AML-193 (cell line): ENCODE data around the gene ADAMTS10.
"Not testable (repeated sequence)": the region's sequence is repeated elsewhere in the genome, so short reads cannot be mapped to it uniquely, and the experiment has no call there.

Experiments used
- DNase-seq, 2 experiments: peaks; one replicate each; lab custom pipeline; 2025; lab: John Stamatoyannopoulos, UW

ADAMTS10 gene

DNA sequence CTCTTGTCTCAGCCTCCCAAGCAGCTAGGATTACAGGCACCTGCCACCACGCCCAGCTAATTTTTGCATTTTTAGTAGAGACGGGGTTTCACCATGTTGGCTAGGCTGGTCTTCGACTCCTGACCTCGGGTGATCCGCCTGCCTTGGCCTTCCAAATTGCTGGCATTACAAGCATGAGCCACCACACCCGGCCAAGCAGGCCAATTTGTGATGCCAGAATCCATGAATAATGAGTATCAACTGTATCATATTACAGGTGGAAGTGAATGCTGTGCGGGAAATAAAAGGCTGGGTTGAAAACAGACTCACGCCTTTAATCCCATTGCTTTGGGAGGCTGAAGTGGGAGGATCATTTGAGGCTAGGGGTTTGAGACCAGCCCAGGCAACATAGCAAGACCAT is 16.3 kb upstream of the ADAMTS10 start:
- no peak for DNase-seq

DNA sequence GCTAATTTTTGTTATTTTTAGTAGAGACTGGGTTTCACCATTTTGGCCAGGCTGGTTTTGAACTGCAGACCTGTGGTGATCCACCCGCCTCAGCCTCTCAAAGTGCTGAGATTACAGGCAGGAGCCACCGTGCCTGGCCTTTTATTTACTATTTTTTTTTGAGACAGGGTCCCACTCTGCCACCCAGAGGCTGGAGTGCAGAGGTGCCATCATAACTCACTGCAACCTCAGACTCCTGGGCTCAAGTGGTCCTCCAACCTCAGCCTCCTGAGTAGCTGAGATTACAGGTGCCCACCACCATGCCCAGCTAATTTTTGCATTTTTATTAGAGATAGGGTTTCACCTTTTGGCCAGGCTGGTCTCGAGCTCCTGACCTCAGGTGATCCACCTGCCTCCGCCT is 12.4 kb upstream of the ADAMTS10 start:
- not testable (repeated sequence) for DNase-seq

DNA sequence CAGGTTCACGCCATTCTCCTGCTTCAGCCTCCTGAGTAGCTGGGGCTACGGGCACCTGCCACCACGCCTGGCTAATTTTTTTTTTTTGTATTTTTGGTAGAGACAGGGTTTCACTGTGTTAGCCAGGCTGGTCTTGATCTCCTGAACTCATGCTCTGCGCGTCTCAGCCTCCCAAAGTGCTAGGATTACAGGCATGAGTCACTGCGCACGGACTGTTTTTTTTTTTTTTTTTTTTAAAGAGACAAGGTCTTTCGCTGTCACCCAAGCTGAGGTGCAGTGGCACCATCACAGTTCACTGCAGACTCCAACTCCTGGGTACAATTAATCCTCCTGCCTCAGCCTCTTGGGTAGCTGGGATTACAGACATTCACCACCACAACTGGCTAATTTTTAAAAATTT is 8.2 kb upstream of the ADAMTS10 start:
- DNase-seq, result no peak

DNA sequence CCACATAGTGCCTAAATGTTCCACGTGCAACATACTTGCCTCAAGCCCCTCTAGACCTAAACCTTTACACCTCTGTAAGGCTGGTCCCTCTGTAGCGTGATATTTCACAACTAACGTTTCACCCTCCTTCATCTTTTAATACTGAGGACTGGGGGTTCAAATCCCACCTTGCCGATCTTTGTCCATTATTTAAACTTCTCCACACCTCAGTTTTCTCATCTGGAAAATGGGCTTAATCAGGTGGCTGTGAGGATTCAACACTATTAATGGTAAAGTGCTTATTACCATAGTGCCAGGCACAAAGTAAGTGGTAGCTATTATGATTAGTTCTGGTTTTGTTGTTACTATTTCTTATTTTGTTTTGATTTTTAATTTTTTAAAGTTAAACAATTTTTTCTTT is 7.5 kb upstream of the ADAMTS10 start:
- DNase-seq, result no peak

DNA sequence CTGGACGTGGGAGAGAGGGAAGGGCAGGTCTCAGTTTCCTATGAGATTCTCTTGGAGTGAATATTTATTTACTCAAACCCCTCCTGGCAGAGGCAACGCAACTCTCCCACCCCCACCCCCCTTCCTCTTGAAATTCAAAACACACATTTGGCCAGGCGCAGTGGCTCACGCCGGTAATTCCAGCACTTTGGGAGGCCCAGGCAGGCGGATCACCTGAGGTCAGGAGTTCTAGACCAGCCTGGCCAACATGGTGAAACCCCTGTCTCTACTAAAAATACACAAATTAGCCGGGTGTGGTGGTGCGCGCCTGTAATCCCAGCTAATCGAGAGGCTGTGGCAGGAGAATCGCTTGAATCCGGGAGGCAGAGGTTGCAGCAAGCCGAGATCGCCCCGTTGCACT is 6.8 kb upstream of the ADAMTS10 start:
- DNase-seq, result not testable (repeated sequence)

DNA sequence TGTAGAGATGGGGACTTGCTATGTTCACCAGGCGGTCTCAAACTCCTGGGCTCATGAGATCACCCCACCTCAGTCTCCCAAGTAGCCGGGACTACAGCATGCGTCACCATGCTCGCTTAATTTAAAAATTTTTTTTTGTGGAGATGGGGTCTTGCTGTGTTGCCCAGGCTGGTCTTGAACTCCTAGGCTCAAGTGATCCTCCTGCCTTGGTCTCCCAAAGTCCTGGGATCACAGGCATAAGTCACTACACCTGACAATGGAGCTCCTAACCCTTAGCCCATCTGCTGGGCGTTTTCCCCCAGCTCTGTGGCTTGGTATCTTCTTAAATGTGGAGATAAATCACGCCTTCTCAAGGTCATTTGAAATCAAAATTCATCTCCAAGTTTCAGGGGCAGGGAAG is 6.3 kb upstream of the ADAMTS10 start:
- no peak for DNase-seq

DNA sequence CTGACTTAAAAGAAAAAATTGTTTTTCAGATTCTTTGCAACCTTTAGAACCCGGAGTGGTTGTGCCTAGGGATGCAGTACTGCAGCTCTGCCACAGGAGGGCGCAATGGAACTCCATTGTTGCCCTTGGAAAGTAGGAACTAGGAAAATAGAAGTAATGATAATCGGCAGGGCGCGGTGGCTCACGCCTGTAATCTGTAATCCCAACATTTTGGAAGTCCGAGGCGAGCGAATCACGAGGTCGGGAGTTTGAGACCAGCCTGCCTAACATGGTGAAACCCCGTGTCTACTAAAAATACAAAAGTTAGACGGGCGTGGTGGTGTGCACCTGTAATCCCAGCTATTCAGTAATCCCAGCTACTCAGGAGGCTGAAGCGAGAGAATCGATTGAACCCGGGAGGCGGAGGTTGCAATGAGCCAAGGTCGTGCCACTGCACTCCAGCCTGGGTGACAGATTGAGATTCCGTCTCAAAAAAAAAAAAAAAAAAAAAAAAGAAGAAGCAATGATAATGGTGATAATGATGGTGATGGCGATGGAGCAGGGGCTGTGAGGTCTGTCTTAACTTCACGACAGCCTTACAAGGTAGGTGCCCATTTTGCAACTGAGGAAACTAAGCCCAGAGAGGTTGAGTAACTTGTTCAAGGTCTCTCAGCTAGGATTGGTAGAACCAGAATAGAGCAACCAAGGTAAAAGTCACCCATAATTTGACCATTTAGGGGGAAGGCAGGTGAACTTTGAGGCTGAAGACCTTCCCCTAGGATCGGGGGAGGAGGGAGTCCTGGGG is 5.5 kb upstream of the ADAMTS10 start:
- DNase-seq, result peak; percentile 63 to 79

DNA sequence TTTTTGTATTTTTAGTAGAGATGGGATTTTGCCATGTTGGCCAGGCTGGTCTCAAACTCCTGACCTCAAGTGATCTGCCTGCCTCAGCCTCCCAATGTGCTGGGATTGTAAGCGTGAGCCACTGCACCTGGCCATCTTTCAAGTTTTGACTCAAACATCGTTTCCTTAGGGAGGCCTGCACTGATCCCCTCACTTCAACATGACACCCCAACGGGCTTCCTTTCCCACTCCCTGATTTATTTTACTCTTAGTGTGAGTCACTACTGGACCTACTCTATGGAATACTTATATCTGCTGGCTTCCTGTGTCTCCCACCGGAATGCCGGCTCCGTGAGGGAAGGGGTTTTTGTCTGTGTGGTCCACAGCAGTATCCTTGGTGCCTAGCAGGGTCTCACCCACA is 4.5 kb upstream of the ADAMTS10 start:
- DNase-seq, result no peak

DNA sequence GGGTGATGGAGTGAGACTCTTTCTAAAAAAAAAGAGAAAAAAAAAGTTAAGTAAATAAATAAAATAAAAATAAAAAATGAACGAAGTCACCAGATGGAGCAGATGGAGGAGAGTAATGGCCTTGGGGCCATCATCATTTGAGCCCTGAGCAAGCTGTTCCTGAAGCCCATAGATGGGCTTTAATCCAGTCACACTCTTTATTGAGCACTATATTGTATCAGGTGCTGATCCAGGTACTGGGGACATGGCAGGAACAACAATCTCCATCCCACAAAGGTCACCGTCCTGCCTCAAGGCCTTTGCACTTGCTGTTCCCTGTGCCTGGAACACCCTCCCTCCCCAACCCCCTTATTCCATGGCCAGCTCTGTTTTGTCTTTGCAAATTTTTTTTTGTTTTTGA is 3.9 kb upstream of the ADAMTS10 start:
- DNase-seq, result no peak

DNA sequence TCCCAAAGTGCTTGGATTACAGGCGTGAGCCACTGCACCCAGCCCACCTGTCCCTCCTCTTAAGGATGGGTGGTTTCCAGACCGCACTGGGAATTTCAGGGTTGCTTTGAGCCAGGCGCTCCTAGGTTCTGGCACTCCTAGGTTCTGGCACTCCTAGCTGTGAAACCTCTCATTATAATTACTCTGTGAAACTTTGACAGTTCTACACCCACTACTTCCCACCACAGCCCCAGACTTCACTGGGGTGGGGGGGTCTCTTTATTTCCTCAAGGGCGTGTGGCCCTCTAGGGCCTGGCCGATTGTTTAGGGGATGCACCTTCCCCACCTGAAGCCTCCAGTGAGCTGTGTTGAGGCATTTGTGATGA is 2.3 kb upstream of the ADAMTS10 start:
- DNase-seq, result no peak

DNA sequence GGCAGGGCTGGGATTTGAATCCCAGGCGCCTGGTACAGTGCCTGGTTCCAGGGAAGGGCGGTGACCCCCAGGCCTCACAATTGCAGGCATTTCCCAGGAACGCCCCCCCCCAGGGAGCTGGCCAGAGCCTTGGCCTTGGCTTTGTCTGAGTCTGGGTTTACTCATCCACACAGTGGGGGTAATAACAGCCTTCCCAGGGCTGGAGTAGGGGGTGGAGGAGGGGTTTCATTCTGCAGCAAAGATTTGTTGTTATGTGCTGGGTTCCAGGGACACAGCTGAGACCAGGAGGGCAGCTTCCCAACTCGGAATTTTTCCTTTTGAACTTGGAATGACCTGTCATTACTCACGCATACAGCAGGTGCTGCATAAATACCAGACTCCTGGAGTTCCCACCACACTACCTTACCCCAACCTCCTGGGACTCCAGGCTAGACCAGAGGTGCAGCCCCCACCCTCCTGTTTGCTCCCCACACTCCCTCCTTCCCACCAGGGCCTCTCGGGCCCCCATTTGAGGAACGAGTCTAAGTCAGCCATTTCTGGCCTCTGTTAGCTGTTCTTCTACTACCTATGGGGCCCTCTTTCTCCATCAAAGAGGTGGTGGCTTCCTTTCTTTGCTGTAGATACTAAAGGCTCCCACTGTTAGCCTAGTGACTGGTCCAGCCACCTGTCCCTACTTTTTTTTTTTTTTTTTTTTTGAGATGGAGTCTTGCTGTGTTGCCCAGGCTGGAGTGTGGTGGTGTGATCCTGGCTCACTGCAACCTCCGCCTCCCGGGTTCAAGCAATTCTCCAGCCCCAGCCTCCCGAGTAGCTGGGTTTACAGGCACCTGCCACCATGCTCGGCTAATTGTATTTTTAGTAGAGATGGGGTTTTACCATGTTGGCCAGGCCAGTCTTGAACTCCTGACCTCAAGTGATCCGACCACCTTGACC is 1.6 kb upstream of the ADAMTS10 start:
- DNase-seq, result no peak

DNA sequence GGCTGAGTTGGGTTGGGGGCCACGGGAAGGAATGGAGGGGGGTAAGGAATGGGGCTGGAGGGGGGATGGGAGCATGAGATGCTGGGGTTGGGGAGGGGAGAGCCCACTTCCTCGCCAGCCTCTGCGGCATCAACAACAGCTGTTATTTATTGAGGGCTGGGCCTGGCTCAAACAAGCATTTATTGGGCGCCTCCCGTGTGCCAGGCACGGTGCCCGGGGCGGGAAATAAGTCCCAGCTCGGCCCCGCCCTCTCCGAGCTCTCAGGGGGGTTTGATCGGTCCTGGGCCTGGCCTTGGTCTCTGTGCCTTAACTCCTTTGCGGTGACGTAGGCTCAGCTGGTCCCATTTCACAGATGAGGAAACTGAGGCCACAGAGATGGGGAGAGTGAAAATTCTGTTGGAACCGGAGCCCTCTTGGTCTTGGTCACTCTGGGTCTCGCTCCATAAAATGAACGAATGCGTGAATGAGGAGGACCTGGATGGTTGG is 919 bp upstream of the ADAMTS10 start:
- no peak for DNase-seq

DNA sequence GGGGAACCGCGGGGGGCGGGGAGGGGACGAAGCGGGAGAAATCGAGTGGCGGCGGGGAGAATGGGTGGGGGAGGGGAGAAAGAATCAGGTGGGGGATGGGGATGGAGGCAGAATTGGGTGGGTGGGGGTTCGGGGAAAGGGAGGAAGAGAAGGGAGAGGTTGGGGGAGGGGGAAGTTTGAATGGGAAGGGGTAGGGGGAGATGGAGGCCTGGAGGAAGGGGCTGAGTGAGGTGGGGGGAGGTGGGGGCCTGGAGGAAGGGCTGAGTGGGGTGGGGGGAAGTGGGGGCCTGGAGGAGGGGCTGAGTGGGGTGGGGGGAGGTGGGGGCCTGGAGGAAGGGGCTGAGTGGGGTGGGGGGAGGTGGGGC is 403 bp upstream of the ADAMTS10 start:
- DNase-seq, result no peak

DNA sequence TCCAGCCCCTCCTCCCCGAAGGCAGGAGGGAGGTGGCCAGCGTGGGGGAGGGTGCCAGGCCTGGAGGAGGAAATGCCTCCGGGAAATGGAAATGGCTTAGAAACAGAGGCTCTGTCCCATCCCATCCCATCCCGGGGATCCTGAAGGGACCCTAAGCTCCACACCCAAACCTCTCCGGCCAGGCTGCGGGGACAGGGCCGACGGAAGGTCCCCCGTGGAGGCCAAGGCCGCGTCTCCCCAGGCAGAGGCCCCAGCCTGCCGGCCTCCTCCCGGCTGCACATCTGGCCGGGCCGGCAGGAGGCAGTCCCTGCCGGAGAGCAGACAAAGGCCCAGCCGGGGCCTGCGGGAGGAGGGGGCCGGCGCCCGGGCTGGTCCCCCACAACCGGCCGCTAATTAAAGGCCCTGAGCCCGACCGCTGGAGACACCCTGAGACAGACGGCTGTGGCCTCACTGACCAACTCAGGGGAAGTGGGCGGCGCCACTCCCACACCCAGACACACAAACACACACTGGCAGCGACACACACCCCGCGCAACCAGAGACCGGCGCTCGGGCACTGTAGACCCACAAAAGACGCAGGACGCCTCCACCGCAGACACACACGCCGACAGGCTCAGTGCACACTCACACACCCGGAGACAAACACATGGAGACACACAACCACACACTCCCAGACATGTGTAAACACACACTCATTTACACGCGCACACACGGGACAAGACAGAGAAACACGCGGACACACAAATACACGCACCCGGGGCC is 1.1 kb downstream of the ADAMTS10 start:
- peak in 1 of 2 experiments; percentile 13 for DNase-seq

DNA sequence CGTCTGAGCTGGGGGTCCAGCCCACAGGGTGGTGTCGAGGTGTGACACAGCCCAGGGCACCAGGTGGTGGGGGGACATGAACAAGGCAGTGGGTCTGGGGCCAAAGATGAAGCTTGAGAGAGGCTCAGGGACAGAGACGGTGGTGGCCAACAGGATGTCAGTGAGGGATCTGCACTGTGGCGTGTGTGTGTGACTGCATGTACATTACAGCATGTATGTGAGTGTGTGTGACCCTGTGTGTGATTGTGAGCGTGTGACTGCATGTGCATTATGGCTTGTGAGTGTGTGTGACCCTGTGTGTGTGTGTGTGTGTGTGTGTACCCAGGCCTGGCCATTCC is 1.6 kb downstream of the ADAMTS10 start:
- no peak for DNase-seq

DNA sequence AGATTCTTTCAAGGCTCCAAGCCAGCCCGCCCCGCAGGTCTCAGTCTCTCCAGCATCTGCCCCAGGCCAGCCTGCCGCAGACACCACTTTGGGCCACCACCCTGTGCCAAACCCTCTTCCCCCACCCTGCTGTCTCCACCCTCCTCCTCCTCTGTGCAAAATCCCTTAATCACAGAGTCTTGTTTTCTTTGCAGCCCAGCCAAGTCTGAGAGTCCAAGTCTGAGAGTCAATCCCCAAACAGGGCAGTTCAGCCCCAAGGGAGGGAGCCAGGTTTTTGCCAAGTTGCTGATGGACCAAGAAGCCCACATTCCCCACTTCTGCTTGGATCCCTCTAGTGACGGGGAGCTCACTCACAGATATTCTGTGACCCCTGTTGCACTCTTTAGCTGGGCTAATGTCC is 3.1 kb downstream of the ADAMTS10 start:
- DNase-seq, result no peak

DNA sequence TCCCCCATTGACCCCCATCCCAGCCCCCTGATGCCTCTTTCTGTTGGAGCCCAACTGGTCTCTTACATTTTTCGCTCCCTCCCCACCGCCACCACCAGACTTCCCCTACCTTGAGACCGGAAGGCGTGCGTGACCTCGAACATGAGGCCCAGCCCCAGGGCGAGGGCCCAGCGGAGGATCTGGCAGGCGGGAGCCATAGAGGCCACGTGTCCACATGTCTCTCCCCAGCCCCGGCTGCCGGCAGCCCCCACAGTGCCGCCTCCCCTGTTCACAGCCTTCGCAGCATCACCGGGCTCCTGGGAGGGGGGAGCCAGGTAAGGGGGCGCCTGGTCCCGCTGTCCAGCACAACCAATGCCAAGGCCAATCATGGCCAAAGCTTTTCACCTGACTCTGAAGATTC is 5.0 kb downstream of the ADAMTS10 start:
- no peak for DNase-seq

DNA sequence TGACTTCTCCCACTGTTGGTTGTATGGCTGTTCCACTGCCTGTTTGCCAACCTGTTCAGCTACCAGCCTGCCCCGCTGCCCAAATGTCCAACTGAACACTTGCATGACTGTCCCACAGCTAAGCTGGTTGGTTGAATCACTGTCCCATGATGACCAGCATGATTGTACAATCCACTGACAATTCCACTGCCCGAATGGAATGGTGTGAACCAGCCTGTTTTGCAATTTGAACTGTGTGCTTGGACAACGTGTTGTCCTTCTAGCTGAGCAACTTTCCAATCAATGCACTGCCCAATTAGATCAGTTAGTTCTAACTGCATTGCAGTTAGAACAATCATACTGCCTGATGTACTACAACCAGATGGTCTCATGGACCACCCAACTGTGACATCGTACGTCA is 8.7 kb downstream of the ADAMTS10 start:
- no peak for DNase-seq

DNA sequence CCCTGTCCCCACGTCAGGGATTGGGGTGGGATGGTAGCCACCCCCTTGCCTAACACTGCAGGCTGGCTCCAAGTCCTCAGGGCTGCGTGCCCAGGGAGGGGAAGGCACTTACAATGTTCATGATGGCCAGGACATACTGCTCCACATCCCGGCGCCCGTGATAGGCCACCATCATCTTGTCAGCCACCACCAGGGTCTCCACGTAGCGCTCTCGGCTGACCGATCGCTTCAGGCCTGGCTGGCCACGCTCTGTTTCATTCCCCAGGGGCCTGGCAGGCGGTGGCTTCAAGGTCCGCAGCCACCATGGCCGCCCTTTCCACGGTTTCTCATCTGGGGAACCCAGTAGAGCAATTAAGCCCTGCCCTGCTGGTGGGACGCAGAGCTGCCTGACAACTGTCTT is 9.7 kb downstream of the ADAMTS10 start:
- no peak for DNase-seq

DNA sequence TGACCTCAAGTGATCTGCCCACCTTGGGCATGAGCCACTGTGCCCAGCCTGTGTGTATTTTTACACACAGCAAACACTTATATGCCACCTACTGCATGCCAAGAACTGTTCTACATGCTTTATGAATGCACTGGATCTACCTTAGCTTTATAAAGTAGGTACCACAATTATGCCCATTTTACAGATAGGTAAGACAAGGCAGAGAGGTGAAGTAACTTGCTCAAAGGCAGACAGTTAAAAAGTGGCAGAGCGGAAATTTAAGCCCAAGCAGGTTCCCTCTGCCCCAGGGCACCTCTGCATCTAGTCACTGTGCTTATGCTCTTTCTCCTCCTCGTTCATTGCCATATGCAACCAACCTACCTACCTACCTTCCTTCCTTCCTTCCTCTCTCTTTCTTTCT is 10.5 kb downstream of the ADAMTS10 start:
- DNase-seq, result no peak

DNA sequence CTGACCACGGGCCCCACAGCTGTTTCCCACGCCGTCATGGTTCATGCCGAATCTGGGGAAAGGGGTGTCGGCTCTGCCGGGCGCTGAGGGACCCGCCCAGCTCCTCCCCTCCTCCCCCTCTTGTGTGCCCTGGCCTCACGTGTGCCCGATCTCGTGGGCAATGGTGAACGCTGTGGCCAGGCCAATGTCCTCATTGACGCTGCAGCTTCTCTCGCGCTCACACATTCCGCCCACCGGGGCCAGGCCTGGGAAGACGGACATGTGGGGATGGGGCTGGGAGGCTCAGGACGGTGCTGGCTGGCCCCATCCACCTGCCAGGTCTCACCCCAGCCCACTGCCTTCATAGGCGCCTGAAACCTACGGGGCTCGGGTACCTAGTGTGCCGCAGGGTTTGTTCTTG is 14.3 kb downstream of the ADAMTS10 start:
- no peak for DNase-seq

DNA sequence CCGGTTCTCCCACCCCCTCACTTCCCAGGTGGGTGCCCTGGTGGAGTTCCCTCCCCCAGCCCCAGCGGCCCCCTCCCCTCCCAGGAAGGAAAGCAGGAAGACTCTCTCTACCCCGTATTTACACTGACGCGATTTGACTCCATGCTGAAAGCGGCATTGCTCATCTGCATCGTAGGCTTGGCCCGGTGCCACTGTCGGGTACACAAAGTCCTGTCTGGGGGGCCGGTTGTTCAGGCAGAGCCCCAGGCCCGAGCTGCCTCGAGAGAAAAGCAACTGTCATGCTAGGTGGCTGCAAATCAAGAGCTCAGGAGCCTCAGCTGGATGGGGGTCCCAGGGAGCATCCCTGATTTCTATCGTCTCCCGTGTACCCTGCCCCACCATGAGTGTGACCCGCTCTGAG is 14.9 kb downstream of the ADAMTS10 start:
- no peak for DNase-seq

DNA sequence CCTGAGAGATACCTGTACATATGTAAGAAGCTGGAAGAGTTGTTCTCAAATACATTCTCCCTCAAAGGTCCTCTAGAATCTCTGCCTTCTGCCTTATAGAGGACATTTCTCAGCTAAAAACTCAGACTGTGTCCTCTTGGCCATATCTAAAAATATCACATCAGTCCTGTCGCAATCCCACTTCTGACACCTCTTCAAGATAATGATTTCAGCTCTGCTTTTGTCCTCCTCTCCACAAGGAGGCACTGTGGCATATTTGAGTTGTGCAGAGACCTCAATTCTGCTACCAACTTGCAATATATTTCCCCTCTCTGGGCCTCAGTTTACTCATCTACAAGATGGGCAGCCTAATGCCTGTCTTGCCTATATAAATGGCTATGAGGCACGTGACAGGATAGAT is 16.6 kb downstream of the ADAMTS10 start:
- no peak for DNase-seq
